Loucy (cell line): ENCODE measurements around the gene TLE7.

Experiments
- H2AFZ ChIP-seq: fragments of 200-600 bp; sonication (generic); 2 replicates; pipeline ENCODE4 v1.6.0; 2016; ENCODE audit warnings: antibody characterized with exemption, mild to moderate bottlenecking, low read length, moderate library complexity
- H3F3A ChIP-seq: fragments of 200-600 bp; 2 replicates; pipeline ENCODE4 v1.6.0; 2016; ENCODE audit warnings: antibody characterized with exemption, low read depth, mild to moderate bottlenecking
- H3K27me3 ChIP-seq: fragments of 200-600 bp; sonication (generic); 2 replicates; pipeline ENCODE4 v1.6.1; 2014; ENCODE audit warnings: low read length, mild to moderate bottlenecking; ENCODE audit not compliant: insufficient read depth, poor library complexity, severe bottlenecking
- H3K36me3 ChIP-seq: fragments of 200-600 bp; sonication (generic); 2 replicates; pipeline ENCODE4 v1.6.1; 2016; ENCODE audit warnings: low read length; ENCODE audit not compliant: insufficient read depth
- H3K4me1 ChIP-seq: fragments of 200-600 bp; sonication (generic); 2 replicates; pipeline ENCODE4 v1.5.1; 2014; ENCODE audit warnings: low read length, mild to moderate bottlenecking; ENCODE audit not compliant: insufficient read depth, poor library complexity, severe bottlenecking
- H3K4me2 ChIP-seq: fragments of 200-600 bp; sonication (generic); 2 replicates; pipeline ENCODE4 v1.6.0; 2014; ENCODE audit warnings: antibody characterized with exemption, low read length, low read depth, mild to moderate bottlenecking; ENCODE audit not compliant: poor library complexity, severe bottlenecking
- H3K4me3 ChIP-seq: fragments of 200-600 bp; sonication (generic); 2 replicates; pipeline ENCODE4 v1.5.1; 2014; ENCODE audit warnings: low read length, mild to moderate bottlenecking, mixed read lengths; ENCODE audit not compliant: poor library complexity, severe bottlenecking
- H3K79me2 ChIP-seq: fragments of 200-600 bp; sonication (generic); 2 replicates; pipeline ENCODE4 v1.6.1; 2014; ENCODE audit warnings: low read length; ENCODE audit not compliant: insufficient read depth
- H3K9ac ChIP-seq: fragments of 200-600 bp; sonication (generic); 2 replicates; pipeline ENCODE4 v1.6.0; 2014; ENCODE audit warnings: mild to moderate bottlenecking, low read depth, low read length, moderate library complexity; ENCODE audit not compliant: poor library complexity, severe bottlenecking
- H3K9me2 ChIP-seq: fragments of 200-600 bp; sonication (generic); replicated peaks from 2 replicates; pipeline ENCODE4 v1.6.1; 2016; ENCODE audit warnings: low read depth, low read length, mixed read lengths
- H3K9me3 ChIP-seq: fragments of 200-600 bp; sonication (generic); 2 replicates; pipeline ENCODE4 v1.6.1; 2014; ENCODE audit warnings: mild to moderate bottlenecking, antibody characterized with exemption, low read length, low read depth; ENCODE audit not compliant: insufficient read depth
- H4K20me1 ChIP-seq: fragments of 200-600 bp; sonication (generic); 2 replicates; pipeline ENCODE4 v1.6.0; 2014; ENCODE audit warnings: antibody characterized with exemption, low read length, mild to moderate bottlenecking; ENCODE audit not compliant: insufficient read depth, poor library complexity, severe bottlenecking
- EZH2phosphoT487 ChIP-seq: fragments of 200-600 bp; IDR thresholded peaks from 2 replicates; pipeline ENCODE4 v1.6.1; 2018; ENCODE audit warnings: antibody characterized with exemption, mild to moderate bottlenecking, moderate library complexity, borderline replicate concordance
- TF ChIP-seq, protein P1 (sequence below): fragments of 200-600 bp; sonication (generic); conservative IDR thresholded peaks from 2 replicates; pipeline ENCODE4 v1.5.1; 2014; ENCODE audit warnings: mild to moderate bottlenecking, antibody characterized with exemption, low read length

Gene TLE7

DNA sequence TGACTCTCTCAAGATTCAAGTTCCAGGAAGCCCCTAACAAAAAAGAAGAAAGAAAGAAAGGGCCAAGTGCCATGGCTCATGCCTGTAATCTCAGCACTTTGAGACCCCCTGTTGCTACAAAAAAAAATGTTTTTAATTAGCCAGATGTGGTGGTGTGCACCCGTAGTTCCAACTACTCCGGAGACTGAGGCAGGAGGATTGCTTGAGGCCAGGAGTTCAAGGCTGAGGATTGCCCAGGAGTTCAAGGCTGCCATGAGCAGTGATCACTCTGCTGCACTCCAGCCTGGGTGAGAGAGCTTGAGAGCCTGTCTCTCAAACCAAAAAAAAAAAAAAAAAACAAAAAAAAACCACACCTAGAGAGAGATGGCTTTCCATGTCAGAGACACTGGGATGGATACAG is 18.8 kb downstream of the TLE7 start:
- TF ChIP-seq, protein P1, sequence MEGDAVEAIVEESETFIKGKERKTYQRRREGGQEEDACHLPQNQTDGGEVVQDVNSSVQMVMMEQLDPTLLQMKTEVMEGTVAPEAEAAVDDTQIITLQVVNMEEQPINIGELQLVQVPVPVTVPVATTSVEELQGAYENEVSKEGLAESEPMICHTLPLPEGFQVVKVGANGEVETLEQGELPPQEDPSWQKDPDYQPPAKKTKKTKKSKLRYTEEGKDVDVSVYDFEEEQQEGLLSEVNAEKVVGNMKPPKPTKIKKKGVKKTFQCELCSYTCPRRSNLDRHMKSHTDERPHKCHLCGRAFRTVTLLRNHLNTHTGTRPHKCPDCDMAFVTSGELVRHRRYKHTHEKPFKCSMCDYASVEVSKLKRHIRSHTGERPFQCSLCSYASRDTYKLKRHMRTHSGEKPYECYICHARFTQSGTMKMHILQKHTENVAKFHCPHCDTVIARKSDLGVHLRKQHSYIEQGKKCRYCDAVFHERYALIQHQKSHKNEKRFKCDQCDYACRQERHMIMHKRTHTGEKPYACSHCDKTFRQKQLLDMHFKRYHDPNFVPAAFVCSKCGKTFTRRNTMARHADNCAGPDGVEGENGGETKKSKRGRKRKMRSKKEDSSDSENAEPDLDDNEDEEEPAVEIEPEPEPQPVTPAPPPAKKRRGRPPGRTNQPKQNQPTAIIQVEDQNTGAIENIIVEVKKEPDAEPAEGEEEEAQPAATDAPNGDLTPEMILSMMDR: no peak
- no peak for TF ChIP-seq EZH2phosphoT487
- H3K4me2 ChIP-seq: no peak overlapping the region
- no peaks in the 10 kb centered on the region for H3K4me1 ChIP-seq
- no peaks in the 10 kb centered on the region for H3K9me2 ChIP-seq
- H3K9ac ChIP-seq: no peak overlapping the region
- no peaks in the 10 kb centered on the region for H3F3A ChIP-seq
- H2AFZ ChIP-seq: no peak overlapping the region
- no peak overlapping the region for H3K4me3 ChIP-seq
- H3K27me3 ChIP-seq: no peaks in the 10 kb centered on the region
- H4K20me1 ChIP-seq: no peaks in the 10 kb centered on the region
- no peaks in the 10 kb centered on the region for H3K79me2 ChIP-seq
- H3K9me3 ChIP-seq: no peaks in the 10 kb centered on the region
- H3K36me3 ChIP-seq: no peaks in the 10 kb centered on the region

DNA sequence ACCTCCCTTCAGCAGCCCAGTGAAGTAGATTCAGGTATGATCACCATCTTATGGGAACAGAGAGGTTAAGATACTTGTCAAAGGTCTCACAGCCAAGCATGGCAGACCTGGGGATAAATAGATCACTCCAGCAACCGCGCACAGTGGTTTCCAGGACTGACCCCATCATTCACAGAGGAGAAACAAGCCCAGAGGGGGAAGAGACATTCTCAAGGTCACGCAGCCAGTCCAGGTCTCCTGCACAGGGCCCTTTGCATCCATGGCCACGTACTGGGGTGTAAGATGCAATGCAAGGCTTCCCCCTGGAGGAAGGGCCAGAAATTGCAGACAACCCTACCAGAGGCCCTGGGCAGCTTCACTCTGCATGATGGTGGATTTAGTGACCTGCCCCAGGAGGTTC is 19.9 kb downstream of the TLE7 start:
- no peak overlapping the region for H3K4me2 ChIP-seq
- H2AFZ ChIP-seq: no peak overlapping the region
- TF ChIP-seq, protein P1: peak; percentile 53
- TF ChIP-seq EZH2phosphoT487: no peak
- H3F3A ChIP-seq: no peaks in the 10 kb centered on the region
- no peaks in the 10 kb centered on the region for H4K20me1 ChIP-seq
- H3K4me1 ChIP-seq: no peaks in the 10 kb centered on the region
- no peaks in the 10 kb centered on the region for H3K36me3 ChIP-seq
- H3K9ac ChIP-seq: no peak overlapping the region
- H3K27me3 ChIP-seq: no peaks in the 10 kb centered on the region
- no peaks in the 10 kb centered on the region for H3K9me3 ChIP-seq
- H3K4me3 ChIP-seq: no peak overlapping the region
- H3K79me2 ChIP-seq: no peaks in the 10 kb centered on the region
- H3K9me2 ChIP-seq: no peaks in the 10 kb centered on the region

DNA sequence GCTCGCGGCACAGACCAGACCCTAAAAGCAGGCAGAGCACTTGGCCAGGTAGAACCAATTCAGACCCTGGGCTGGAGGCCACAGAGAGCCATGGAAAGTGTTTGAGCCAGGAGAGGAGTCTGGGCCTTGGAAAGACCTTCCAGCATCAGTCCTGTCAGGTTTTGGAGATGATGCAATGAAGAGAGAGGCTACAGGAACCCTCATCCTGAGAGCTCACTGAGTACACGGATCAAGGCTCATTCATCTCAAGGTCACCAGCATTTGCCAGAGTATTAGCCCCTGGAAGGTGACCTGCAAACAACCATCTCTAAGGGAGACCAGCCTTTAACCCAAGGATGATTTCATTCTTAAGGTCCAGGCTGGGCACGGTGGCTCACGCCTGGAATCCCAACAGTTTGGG is 27.8 kb downstream of the TLE7 start:
- Histone ChIP-seq H3K4me2 (no peak overlapping the region), H3K36me3 (no peaks in the 10 kb centered on the region), H3K79me2 (no peaks in the 10 kb centered on the region), H3K27me3 (no peaks in the 10 kb centered on the region), H4K20me1 (no peaks in the 10 kb centered on the region), H3K9me2 (no peaks in the 10 kb centered on the region), H3K4me1 (no peaks in the 10 kb centered on the region), H3K9me3 (no peaks in the 10 kb centered on the region), H3F3A (no peaks in the 10 kb centered on the region), H3K9ac (no peak overlapping the region), H3K4me3 (no peak overlapping the region), H2AFZ (no peak overlapping the region)
- TF ChIP-seq, protein P1: no peak
- TF ChIP-seq EZH2phosphoT487: no peak
